Measurements from ENCODE around the gene NFIA.

GRCh38 chr1:61274939-61275338, 192.6 kb downstream of the NFIA start:
- TF ChIP-seq CTCF (conservative IDR thresholded peaks at IDR 0.05 in 1 of 2, IDR thresholded peaks at IDR 0.05 in 1 of 2; ENCODE audit: low read depth in 1 of 2, low read length in 2 of 2) (no peak), EZH2 (IDR thresholded peaks at IDR 0.05; ENCODE audit: low read length, missing control alignments) (no peak)

Measured in fibroblast of lung (primary cell).